Medulla oblongata (tissue), 1 donor: Measurements from ENCODE around the gene PNPLA3.

Source experiments
- DNase-seq: peaks from one replicate; pipeline ENCODE4 v3.0.0-alpha.2; 2015; ENCODE audit errors: extremely low spot score

The PNPLA3 gene

GRCh38 chr22:43922123-43922522, 1.5 kb upstream of the PNPLA3 start:
- DNase-seq, result no peak

DNA sequence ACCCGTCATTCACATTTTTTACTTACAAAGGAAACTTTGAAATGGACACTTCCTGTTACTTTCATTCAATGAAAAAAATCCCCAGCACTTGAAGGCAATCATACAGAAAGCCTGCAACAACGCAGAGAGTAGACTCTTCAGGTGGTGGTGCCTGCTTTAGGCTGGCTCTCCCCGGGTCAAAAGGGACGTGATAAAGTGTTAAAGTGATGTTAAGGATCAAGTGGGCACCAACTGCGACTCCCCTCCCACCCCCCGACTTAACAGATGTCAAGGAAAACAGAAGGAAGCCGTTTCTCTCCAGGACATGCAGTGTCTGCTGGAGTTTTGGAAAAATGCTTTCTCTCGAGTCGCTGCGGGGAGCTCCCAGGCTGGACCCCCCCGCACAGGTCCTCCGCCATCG, 414 bp upstream of the PNPLA3 start:
- DNase-seq, result no peak

DNA sequence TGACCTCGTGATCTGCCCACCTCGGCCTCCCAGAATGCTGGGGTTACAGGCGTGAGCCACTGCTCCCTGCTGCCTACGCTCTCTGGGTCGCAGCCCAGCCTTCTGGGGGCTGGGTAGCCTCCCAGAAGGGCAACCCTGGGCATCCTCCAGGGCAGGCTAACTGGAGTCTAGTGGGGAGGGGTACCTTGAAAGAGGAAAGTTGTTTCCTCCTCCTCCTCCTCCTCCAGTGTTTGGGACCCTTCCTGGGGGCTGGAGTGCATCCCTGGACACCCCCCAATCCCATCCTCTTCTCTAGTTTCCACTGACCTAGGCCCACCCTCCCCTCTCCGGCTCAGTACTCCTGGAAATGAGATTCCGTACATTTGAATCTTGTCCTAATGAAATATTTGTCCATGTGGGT, 1.3 kb downstream of the PNPLA3 start:
- DNase-seq, result no peak

DNA sequence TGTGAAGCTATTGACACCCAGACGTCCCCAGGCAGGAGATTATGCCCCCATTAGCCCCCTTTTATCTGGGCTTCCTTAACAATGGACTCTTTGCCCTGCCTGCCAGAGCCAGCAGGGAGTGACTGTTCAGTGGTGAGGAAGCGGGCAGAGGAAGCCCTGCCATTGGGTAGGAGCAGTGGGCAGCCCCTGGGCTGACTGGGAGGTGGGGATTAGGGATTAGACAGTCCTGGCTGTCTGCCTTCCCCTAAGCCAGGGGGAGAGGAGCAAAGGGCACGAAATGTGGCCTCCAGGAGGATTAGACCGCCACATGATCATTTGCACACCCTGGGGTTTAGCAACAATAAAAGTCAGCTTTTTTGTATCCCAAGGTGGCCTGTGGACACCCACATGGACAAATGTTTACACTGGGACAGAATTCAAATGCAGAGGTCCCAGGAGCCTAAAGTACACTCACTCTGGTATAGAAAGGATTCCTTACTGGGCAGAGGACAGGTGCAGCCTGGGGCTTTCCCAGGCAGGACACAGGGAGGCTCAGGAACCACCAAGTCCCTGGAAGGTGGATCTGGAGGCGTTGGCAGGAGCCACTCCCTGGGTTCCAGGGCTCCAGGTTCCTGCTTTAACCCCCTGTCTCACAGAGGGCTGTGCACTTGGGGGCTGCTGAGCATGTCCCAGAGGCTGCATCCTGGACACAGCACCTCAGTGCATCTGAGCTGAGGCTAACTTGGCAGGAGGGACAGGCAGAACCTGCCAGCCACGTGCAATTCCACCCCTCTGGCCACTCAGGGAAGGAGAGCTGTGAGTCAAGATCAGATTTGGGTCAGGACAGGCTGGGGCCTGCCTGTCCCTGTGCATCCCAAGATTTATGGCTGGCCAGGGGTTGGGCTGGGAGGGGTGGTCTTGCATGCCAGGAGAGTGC, 2.1 kb downstream of the PNPLA3 start:
- no peak for DNase-seq

- no peak for DNase-seq
These were observed 2.7 kb downstream of the PNPLA3 start for GRCh38 chr22:43926349-43926710.

- DNase-seq, result peak; percentile 64
These were observed 4.9 kb downstream of the PNPLA3 start for GRCh38 chr22:43928468-43928867.

DNA sequence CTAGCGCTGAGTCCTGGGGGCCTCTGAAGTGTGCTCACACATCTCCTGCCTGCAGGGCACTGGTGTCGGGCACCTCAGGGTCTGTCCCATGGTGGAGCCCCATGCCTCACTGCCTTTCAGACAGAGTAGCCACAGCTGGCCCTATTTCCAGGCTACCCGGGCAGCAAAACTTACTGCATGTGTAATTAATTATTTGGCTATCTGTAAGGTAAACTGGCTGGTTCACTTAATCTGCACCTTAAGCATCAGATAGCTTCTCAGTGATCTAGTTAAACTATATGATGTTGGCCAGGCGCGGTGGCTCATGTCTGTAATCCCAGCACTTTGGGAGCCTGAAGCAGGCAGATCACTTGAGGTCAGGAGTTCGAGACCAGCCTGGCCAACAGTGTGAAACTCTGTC, 5.3 kb downstream of the PNPLA3 start:
- DNase-seq, result no peak

DNA sequence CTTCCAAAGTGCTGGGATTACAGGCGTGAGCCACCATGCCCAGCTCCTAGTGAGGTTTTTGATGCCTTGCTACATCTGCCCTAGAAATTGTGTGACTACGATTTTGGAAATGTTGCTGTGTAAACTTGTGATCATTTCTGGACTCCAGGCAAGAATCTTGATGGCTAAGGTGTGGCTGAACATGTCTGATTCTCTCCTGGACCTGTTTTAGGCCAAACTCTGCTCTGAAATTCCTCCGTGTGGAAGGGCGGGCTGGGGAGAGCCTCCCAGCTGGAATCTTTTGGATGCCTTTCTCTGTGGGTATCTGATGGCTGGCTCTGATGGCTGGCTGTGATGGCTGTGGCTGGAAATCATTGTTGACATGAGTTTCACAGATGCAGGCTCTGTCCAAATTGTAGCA, 8.2 kb downstream of the PNPLA3 start:
- no peak for DNase-seq

DNA sequence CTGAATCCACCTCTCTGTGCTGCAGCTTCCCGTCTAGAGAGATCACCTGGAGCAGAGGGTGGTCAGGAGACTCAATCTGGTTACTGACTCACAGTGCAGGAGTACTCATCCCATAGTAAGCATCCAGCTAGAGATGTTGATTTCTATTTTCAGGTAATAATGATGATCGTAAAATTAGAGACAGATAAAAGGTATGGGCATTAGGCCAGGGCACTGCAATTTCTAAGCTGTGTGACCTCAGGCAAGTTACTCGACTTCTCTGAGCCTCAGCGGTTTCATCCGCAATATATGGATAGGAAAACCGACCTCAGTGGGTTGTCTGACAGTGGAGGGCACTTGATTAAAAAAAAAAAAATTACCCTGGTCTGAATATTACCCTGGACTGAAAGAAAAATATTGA, 17.8 kb downstream of the PNPLA3 start:
- no peak for DNase-seq

GRCh38 chr22:43944670-43945430, 21.2 kb downstream of the PNPLA3 start:
- DNase-seq, result no peak

- peak; percentile 49 for DNase-seq
These were observed 22.2 kb downstream of the PNPLA3 start for GRCh38 chr22:43945632-43946383.

- no peak for DNase-seq
These were observed 22.7 kb downstream of the PNPLA3 start for GRCh38 chr22:43946384-43946667.

GRCh38 chr22:43948836-43949406, 25.3 kb downstream of the PNPLA3 start:
- DNase-seq, result no peak

DNA sequence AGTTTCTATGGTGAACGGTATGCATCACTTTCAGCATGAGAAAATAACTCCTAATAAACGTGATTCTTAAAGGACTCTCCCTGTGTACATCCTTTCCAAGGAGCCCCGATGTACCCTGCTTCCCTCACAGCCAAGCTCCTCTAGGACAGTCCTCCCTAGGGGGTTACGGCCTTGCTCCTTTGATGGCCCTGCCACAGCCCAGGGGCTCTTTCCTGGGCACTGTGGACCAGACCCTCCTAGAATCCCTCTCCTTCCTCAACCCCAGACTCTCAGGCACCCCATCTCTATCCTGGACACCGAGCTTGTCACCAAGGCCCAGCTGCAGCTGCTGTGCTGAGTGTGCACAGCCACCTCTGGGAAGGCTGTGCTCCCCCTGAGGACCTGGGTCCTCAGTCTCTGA, 27.8 kb downstream of the PNPLA3 start:
- no peak for DNase-seq

DNA sequence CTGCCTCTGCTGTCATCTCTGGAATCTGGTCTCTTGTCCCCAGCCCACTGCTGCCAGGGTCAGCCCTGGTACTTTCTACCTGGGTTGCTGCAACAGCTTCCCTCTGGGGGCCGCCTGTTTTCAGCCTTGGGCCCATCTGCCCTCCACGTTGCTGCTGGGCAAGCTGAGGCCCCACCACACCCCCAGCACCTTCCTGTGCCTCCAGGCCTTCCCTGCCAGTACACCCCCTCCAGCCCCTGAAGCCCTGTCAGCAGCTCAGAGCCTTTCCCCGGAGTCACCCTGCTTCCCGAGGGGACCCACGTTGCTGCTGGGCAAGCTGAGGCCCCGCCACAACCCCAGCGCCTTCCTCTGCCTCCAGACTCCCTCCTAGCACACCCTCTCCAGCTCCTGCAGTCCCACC, 28.4 kb downstream of the PNPLA3 start:
- DNase-seq, result no peak

DNA sequence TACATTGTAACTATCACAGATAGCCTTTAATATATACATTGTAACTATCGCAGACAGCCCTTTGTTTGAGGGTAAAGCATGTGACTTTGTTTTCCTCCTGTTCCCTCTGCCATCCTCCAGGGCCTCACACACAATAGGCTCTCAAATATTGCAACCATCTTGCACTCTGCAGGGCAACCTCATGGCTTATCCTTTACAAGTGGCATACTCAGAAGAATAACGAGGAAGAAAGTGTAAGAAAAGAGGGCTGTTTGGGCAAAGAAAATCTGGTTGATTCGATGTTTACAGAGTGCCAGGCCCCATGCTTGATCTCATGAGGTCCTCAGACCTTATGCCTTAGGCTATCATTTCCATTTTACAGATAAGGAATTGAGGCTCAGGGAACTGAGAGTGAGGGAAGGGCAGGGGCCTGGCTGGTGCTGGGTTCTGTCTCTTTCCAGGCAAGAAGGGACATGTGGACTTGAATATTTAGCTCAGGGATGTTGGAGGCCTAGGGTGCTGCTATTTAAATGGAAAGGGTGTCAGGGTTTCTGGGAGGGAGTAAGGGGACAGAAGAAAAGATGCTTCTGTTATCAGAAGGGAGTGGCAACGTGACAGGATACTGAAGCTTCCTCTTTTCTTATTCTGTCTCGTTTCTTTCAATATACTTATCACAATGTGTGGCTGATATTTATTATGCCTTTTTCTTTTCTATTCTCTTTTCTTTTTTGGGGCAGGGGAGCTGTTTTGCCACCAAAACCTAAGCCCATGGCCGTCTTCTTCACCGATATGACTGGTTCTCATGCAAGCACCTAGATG, 30.6 kb downstream of the PNPLA3 start:
- DNase-seq, result peak; percentile 2

DNA sequence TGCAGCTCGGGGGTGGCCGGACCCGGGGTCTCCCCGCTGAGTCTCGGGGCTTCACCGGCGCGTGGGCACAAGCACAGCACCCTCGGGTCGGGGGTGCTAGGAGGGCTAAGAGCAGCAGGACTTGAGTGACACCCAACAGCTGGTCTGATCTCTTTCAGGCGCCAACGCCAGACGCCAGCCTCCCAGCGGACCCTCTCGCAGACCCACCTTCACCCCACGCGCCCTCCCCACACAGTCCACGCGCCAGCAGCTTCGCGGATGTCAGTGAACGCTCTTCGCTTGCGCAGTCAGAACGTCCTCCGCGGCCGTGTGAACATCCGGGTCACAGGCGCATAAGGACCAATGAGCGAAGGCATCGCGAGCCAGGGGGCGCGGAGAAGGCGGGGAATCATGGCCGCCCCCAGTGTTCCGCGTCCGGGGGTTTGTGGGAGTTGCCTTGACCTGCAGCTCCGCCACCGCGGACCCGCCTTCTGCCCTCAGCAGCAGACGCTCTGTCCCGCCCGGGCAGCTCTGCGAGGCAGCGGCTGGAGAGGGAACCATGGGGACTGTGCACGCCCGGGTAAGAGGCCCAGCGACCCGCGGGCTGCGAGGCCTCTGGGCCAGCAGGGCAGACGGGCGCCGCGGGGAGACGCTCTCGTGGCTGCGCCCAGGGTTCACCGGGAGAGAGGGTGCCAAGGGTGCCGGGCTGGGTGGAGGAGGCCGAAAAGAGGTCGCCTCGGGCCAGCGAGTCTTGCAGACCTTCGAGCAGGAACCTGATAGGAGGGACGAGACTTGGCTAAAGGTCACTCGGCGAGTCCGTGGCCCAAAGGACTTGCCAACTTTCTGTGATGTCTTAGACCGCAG, 31.7 kb downstream of the PNPLA3 start, which contains the start of gene SAMM50:
TSS of gene SAMM50 (plus strand) at position 403 of the 843 bp plus-strand sequence. CDS start at position 539, 136 bp downstream.
- DNase-seq, result peak; percentile 96

DNA sequence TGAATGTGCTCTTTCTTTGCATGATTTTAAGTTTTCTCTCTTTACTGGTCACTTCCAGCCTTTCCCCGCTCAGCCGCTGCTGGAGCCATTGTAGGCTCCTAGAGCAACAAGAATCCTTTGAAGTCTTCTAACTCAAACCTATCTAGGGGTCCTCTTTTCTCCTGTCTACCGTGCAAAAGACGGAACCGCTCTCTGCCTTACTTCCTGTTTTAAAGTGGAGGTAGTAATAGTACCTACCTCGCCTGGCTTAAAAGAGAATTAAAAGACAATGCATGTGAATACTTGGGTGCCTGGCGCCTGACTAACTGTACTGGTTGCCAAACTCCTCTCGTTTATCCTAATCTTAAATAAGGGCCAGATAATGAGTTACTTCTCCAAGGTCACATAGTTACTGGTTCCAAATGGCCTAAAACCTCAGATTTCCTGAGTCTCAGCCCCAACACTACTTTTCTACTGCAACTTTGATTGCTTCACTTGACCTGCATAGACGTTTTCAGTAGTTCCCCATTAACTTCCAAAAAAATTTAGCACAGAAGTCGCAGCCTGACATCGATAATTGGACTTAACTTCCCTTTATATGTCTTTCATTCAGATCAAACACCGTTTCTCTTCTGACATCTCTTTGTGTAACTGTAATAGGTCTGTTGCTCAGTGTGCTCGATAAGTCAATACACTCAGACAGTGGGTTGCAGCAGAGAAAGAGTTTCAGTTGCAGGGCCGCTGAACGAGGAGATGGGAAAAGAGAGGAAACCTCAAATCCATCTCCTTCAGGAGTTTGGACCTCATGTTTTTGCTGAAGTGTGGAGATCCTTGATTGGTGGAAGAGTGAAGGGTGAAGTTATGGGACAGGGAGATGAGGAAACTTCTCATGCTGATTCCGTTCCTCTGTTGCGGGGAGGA, 32.5 kb downstream of the PNPLA3 start:
- peak; percentile 4 for DNase-seq

DNA sequence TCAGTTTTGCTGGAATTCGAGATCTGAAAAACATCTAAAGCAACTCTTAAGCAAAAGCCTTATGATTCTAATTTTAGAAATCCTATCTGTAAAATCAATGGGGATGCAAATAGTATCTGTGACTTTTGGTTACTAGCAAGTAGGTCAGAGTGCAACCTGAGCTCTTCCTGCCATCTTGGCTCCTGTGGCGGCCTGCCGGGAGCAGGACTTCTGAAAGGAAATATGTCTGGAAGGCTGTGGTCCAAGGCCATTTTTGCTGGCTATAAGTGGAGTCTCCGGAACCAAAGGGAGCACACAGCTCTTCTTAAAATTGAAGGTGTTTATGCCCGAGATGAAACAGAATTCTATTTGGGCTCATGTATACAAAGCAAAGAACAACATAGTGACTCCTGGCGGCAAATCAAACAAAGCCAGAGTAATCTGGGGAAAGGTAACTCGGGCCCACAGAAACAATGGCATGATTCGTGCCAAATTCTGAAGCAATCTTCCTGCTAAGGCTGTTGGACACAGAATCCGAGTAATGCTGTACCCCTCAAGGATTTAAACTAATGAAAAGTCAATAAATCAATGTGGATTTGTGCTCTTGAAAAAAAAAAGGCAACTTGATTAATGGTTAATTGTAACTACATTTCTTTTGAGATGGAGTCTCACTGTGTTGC, 33.3 kb downstream of the PNPLA3 start:
- no peak for DNase-seq
